Measurements from ENCODE around the gene CALY. TPM values are rescaled to one million over a fixed set of nuclear protein-coding genes. Genes with fewer than 3 reads are reported as not detected.

CALY gene
- total RNA-seq, 1 experiment from 2014 or later: not detected

DNA sequence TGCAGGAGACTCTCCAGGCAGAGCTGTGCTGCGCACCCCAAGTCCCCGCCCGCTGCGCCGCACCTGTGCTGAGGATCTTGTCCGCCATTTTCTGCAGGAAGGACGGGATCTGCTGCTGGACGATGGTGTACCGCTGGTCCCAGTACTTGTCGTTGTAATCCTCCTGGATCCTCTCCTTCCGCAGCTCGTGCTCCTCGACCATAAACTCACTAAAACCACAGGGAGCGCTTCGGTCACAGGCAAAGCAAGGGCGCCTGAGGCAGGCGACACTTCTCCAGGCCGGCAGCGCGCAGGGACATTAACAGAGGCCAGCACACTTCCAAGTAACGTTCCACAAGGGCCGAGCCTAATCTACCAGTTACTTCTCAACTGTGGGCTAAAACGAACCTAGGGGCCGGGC is 46.9 kb downstream of the CALY start:
- Mint-ChIP-seq H3K9me3 (ENCODE audit: unreplicated experiment) (no peaks in the 10 kb centered on the region), H3K27ac (ENCODE audit: unreplicated experiment) (no peak overlapping the region), H3K36me3 (ENCODE audit: insufficient read depth, unreplicated experiment) (peaks cover 70% of the 10 kb centered on the region), H3K4me1 (ENCODE audit: low read depth, unreplicated experiment) (no peaks in the 10 kb centered on the region), H3K27me3 (ENCODE audit: insufficient read depth, unreplicated experiment) (no peaks in the 10 kb centered on the region), H3K4me3 (ENCODE audit: unreplicated experiment) (no peak overlapping the region)
- peaks cover 7% of the 10 kb centered on the region for H3K36me3 ChIP-seq (ENCODE audit: control insufficient read depth, insufficient read depth, low read length)
- intact Hi-C loops (cut with micrococcal nuclease; ENCODE audit: unreplicated experiment): no loop called here
- TF ChIP-seq, protein P1, sequence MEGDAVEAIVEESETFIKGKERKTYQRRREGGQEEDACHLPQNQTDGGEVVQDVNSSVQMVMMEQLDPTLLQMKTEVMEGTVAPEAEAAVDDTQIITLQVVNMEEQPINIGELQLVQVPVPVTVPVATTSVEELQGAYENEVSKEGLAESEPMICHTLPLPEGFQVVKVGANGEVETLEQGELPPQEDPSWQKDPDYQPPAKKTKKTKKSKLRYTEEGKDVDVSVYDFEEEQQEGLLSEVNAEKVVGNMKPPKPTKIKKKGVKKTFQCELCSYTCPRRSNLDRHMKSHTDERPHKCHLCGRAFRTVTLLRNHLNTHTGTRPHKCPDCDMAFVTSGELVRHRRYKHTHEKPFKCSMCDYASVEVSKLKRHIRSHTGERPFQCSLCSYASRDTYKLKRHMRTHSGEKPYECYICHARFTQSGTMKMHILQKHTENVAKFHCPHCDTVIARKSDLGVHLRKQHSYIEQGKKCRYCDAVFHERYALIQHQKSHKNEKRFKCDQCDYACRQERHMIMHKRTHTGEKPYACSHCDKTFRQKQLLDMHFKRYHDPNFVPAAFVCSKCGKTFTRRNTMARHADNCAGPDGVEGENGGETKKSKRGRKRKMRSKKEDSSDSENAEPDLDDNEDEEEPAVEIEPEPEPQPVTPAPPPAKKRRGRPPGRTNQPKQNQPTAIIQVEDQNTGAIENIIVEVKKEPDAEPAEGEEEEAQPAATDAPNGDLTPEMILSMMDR (IDR thresholded peaks at IDR 0.05; ENCODE audit: insufficient read depth in 1 of 2, low read depth in 1 of 2, low read length in 1 of 2, severe bottlenecking in 1 of 2, unreplicated experiment in 1 of 2): no peak
- H3K4me1 ChIP-seq: no peaks in the 10 kb centered on the region
- ChIA-PET CTCF (no interaction called here), POLR2A (no interaction called here)
- BruUV-seq (replicated peaks): no TSS peak
- no peaks in the 10 kb centered on the region for H3K9me3 ChIP-seq
- no peaks in the 10 kb centered on the region for H3K27me3 ChIP-seq (replicated peaks; ENCODE audit: control insufficient read depth, insufficient read depth, low read length)
- no peak for DNase-seq
- no peak overlapping the region for H3K4me3 ChIP-seq (ENCODE audit: low read depth, low read length)

DNA sequence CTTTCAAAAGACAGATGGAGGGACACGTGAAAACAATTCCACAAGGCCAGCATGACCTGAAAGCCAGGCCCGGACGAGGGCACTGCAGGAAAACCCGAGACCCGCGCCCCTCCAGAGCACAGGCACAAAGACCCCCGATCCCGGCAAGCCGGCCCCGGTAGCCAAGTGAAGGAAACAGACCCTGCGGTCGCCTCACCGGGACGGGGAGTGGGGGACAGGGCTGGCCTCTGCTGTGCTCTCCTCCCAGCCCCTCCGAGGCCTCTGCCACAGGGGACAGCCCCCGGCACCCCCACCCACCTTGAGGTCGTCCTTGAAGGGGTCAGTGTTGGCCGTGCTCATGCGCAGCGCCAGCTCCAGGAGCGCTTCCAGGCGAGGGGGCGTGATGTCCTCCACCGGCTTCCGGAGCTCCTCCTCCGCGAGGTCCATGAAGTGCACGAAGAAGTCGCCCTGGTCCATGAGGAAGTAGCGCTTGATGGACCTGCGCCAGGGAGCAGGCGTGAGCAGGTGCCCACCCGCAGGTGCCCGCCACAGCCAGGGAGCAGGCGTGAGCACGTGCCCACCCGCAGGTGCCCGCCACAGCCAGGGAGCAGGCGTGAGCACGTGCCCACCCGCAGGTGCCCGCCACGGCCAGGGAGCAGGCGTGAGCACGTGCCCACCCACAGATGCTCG is 48.7 kb downstream of the CALY start:
- intact Hi-C loops (cut with micrococcal nuclease; ENCODE audit: unreplicated experiment): no loop called here
- H3K4me1 Mint-ChIP-seq (ENCODE audit: low read depth, unreplicated experiment): no peaks in the 10 kb centered on the region
- BruUV-seq (replicated peaks): no TSS peak
- H3K36me3 Mint-ChIP-seq (ENCODE audit: insufficient read depth, unreplicated experiment): peaks cover 67% of the 10 kb centered on the region
- no peaks in the 10 kb centered on the region for H3K9me3 Mint-ChIP-seq (ENCODE audit: unreplicated experiment)
- no peak overlapping the region for H3K4me3 ChIP-seq (ENCODE audit: low read depth, low read length)
- no peaks in the 10 kb centered on the region for H3K27me3 Mint-ChIP-seq (ENCODE audit: insufficient read depth, unreplicated experiment)
- H3K36me3 ChIP-seq (ENCODE audit: control insufficient read depth, insufficient read depth, low read length): peaks cover 11% of the 10 kb centered on the region
- DNase-seq: no peak
- no peak overlapping the region for H3K4me3 Mint-ChIP-seq (ENCODE audit: unreplicated experiment)
- TF ChIP-seq, protein P1 (IDR thresholded peaks at IDR 0.05; ENCODE audit: insufficient read depth in 1 of 2, low read depth in 1 of 2, low read length in 1 of 2, severe bottlenecking in 1 of 2, unreplicated experiment in 1 of 2): no peak
- H3K27ac Mint-ChIP-seq (ENCODE audit: unreplicated experiment): no peak overlapping the region
- no peaks in the 10 kb centered on the region for H3K9me3 ChIP-seq
- ChIA-PET POLR2A (no interaction called here), CTCF (no interaction called here)
- no peaks in the 10 kb centered on the region for H3K27me3 ChIP-seq (replicated peaks; ENCODE audit: control insufficient read depth, insufficient read depth, low read length)
- H3K4me1 ChIP-seq: no peaks in the 10 kb centered on the region

DNA sequence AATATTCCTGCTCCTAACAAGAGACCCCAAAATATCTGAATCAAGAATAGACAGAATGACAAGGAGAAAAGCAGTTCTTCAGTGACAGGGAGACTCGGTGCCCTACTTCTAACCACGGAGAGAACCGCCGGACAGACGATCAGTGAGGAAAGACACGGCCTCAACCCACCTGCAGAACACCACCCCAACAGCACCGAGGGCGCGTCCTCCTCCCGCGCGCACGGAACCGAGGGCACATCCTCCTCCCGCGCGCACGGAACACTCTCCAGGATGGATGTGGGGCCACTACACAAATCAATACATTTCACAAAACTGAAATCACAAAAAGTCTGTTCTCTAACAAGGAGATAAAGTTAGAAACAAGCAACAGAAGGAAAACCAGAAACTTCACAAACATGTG is 50.3 kb downstream of the CALY start:
- H3K4me3 Mint-ChIP-seq (ENCODE audit: unreplicated experiment): no peak overlapping the region
- Histone ChIP-seq H3K4me1 (no peaks in the 10 kb centered on the region), H3K9me3 (no peaks in the 10 kb centered on the region), H3K4me3 (ENCODE audit: low read depth, low read length) (no peak overlapping the region), H3K36me3 (ENCODE audit: control insufficient read depth, insufficient read depth, low read length) (peaks cover 10% of the 10 kb centered on the region), H3K27me3 (replicated peaks; ENCODE audit: control insufficient read depth, insufficient read depth, low read length) (no peaks in the 10 kb centered on the region)
- peak overlapping the region; percentile 20 for H3K27ac Mint-ChIP-seq (ENCODE audit: unreplicated experiment)
- H3K27me3 Mint-ChIP-seq (ENCODE audit: insufficient read depth, unreplicated experiment): no peaks in the 10 kb centered on the region
- intact Hi-C loops (cut with micrococcal nuclease; ENCODE audit: unreplicated experiment): no loop called here
- ChIA-PET CTCF (interaction anchor here (1.1 kb wide), 1 partner anchor 8 kb away, joined by 5 read pairs; no protein-coding TSS in a partner anchor), POLR2A (no interaction called here)
- no TSS peak for BruUV-seq (replicated peaks)
- no peak for DNase-seq
- H3K36me3 Mint-ChIP-seq (ENCODE audit: insufficient read depth, unreplicated experiment): peaks cover 73% of the 10 kb centered on the region
- TF ChIP-seq, protein P1 (IDR thresholded peaks at IDR 0.05; ENCODE audit: insufficient read depth in 1 of 2, low read depth in 1 of 2, low read length in 1 of 2, severe bottlenecking in 1 of 2, unreplicated experiment in 1 of 2): no peak
- H3K4me1 Mint-ChIP-seq (ENCODE audit: low read depth, unreplicated experiment): no peaks in the 10 kb centered on the region
- no peaks in the 10 kb centered on the region for H3K9me3 Mint-ChIP-seq (ENCODE audit: unreplicated experiment)

All from Caco-2 (cell line).